ENCODE measurements around the gene DNAJB4. TPM values are rescaled to one million over a fixed set of nuclear protein-coding genes. Genes with fewer than 3 reads are reported as not detected.

Gene DNAJB4
- total RNA-seq, 1 experiment from 2014 or later: 26.0 TPM

GRCh38 chr1:77994117-77994705 is 10.5 kb upstream of the DNAJB4 start:
- Histone ChIP-seq H3K9me3 (ENCODE audit: control insufficient read depth in 1 of 2, insufficient read depth in 1 of 2, low read depth in 1 of 2, low read length in 2 of 2) (no peaks in the 10 kb centered on the region), H4K20me1 (ENCODE audit: insufficient read depth) (no peaks in the 10 kb centered on the region), H3K9ac (ENCODE audit: low read length) (no peak overlapping the region), H3K27me3 (ENCODE audit: insufficient read depth, low read length) (no peaks in the 10 kb centered on the region), H3K79me2 (ENCODE audit: insufficient read depth, low read length) (peaks cover 36% of the 10 kb centered on the region), H2AFZ (ENCODE audit: low read depth, low read length, poor library complexity, severe bottlenecking) (no peak overlapping the region), H3K4me1 (ENCODE audit: control insufficient read depth in 1 of 2, insufficient read depth in 2 of 2, low read length in 2 of 2) (0 out of 4 replicates have a peak, but pooled peaks cover 0 to 5% of the 10 kb centered on the region in 2 experiments), H3K4me3 (replicated peaks in 1 of 2; ENCODE audit: low read depth in 1 of 2, low read length in 2 of 2) (no peak overlapping the region), H3K9me2 (ENCODE audit: insufficient read depth) (no peaks in the 10 kb centered on the region; the same call in 1 of the 2 replicates), H3K36me3 (ENCODE audit: control insufficient read depth in 1 of 2, insufficient read depth in 2 of 2, low read length in 2 of 2) (no peaks in the 10 kb centered on the region), H3K4me2 (ENCODE audit: low read length) (no peak overlapping the region), H3K27ac (ENCODE audit: low read depth, low read length) (no peak overlapping the region)
- ChIA-PET CTCF (no interaction called here), RAD21 (ENCODE audit: low non-redundant PET in 1 of 2, low total read pairs in 2 of 2, uncharacterized antibody in 2 of 2, unreplicated experiment in 2 of 2) (no interaction called here), POLR2A (interaction anchor here (1.5 to 3.6 kb wide), 3 partner anchors 9 to 15 kb away, joined by 4 to 39 read pairs (median 7); partner anchors contain the start of genes DNAJB4 and FUBP1)
- no peak for DNase-seq (ENCODE audit: low read depth, low spot score)
- TF ChIP-seq ATF3 (IDR thresholded peaks at IDR 0.05): no peak
- no peak for TF ChIP-seq TCF7L2 (IDR thresholded peaks at IDR 0.05; ENCODE audit: borderline replicate concordance, extremely low read depth, insufficient read depth, insufficient read length)
- TF ChIP-seq POLR2A (IDR thresholded peaks at IDR 0.05; ENCODE audit: borderline replicate concordance, extremely low read depth, insufficient read depth, insufficient read length): no peak
- TF ChIP-seq FOSL1 (IDR thresholded peaks at IDR 0.05; ENCODE audit: low read depth): no peak
- TF ChIP-seq EGR1 (IDR thresholded peaks at IDR 0.05; ENCODE audit: low read depth): no peak
- no peak for TF ChIP-seq ZFX (IDR thresholded peaks at IDR 0.05)
- no peak for TF ChIP-seq CEBPB (IDR thresholded peaks at IDR 0.05; ENCODE audit: low read depth)
- no peak for TF ChIP-seq YY1 (IDR thresholded peaks at IDR 0.05; ENCODE audit: extremely low read depth, insufficient replicate concordance, low read depth, low read length)
- TF ChIP-seq SRF (IDR thresholded peaks at IDR 0.05; ENCODE audit: low read depth): no peak
- no peak for TF ChIP-seq MAX (IDR thresholded peaks at IDR 0.05)
- intact Hi-C loops (cut with micrococcal nuclease): no loop called here
- ATAC-seq: no peak
- no TSS peak for BruUV-seq (replicated peaks)

GRCh38 chr1:77996734-77997133 is 8.0 kb upstream of the DNAJB4 start:
- no peaks in the 10 kb centered on the region for H3K27me3 ChIP-seq (ENCODE audit: insufficient read depth, low read length)
- no peaks in the 10 kb centered on the region; the same call in 1 of the 2 replicates for H3K9me2 ChIP-seq (ENCODE audit: insufficient read depth)
- no TSS peak for BruUV-seq (replicated peaks)
- ChIA-PET CTCF (no interaction called here), RAD21 (ENCODE audit: low non-redundant PET in 1 of 2, low total read pairs in 2 of 2, uncharacterized antibody in 2 of 2, unreplicated experiment in 2 of 2) (no interaction called here), POLR2A (interaction anchor here (3.6 kb wide), 1 partner anchor 8 kb away, joined by 39 read pairs; the partner anchor contains the start of gene DNAJB4)
- no peaks in the 10 kb centered on the region for H3K9me3 ChIP-seq (ENCODE audit: control insufficient read depth in 1 of 2, insufficient read depth in 1 of 2, low read depth in 1 of 2, low read length in 2 of 2)
- no peak overlapping the region for H2AFZ ChIP-seq (ENCODE audit: low read depth, low read length, poor library complexity, severe bottlenecking)
- H3K4me3 ChIP-seq (replicated peaks in 1 of 2; ENCODE audit: low read depth in 1 of 2, low read length in 2 of 2): no peak overlapping the region
- peaks cover 8 to 20% of the 10 kb centered on the region in 2 experiments for H3K4me1 ChIP-seq (ENCODE audit: control insufficient read depth in 1 of 2, insufficient read depth in 2 of 2, low read length in 2 of 2)
- no peak for ATAC-seq
- no peaks in the 10 kb centered on the region for H3K36me3 ChIP-seq (ENCODE audit: control insufficient read depth in 1 of 2, insufficient read depth in 2 of 2, low read length in 2 of 2)
- H4K20me1 ChIP-seq (ENCODE audit: insufficient read depth): no peaks in the 10 kb centered on the region
- H3K27ac ChIP-seq (ENCODE audit: low read depth, low read length): no peak overlapping the region
- H3K9ac ChIP-seq (ENCODE audit: low read length): no peak overlapping the region
- no peak overlapping the region for H3K4me2 ChIP-seq (ENCODE audit: low read length)
- peaks cover 13% of the 10 kb centered on the region for H3K79me2 ChIP-seq (ENCODE audit: insufficient read depth, low read length)
- no peak for DNase-seq (ENCODE audit: low read depth, low spot score)
- intact Hi-C loops (cut with micrococcal nuclease): no loop called here
- TF ChIP-seq POLR2A (IDR thresholded peaks at IDR 0.05; ENCODE audit: borderline replicate concordance, extremely low read depth, insufficient read depth, insufficient read length) (no peak), REST (IDR thresholded peaks at IDR 0.05; ENCODE audit: low read depth) (no peak), CEBPB (IDR thresholded peaks at IDR 0.05; ENCODE audit: low read depth) (no peak), SIN3A (IDR thresholded peaks at IDR 0.05; ENCODE audit: low read depth) (no peak), ZBTB33 (IDR thresholded peaks at IDR 0.05; ENCODE audit: extremely low read depth, insufficient replicate concordance, low read length) (no peak), ZFX (IDR thresholded peaks at IDR 0.05) (no peak), JUND (IDR thresholded peaks at IDR 0.05) (no peak), EGR1 (IDR thresholded peaks at IDR 0.05; ENCODE audit: low read depth) (no peak)

Measured in HCT116 (cell line).